Hepatocyte (in vitro differentiated cells): ENCODE results near the gene RAB27A. TPM values are rescaled to one million over a fixed set of nuclear protein-coding genes. Genes with fewer than 3 reads are reported as not detected.

Source experiments
- DNase-seq: peaks from one replicate; pipeline ENCODE4 v3.0.0-alpha.2; 2016; ENCODE audit warnings: low spot score
- H2AFZ ChIP-seq: fragments of 200-600 bp; sonication (generic); 2 replicates; pipeline ENCODE4 v1.6.0; 2016; ENCODE audit warnings: antibody characterized with exemption, mild to moderate bottlenecking
- H3K27ac ChIP-seq: fragments of 200-600 bp; sonication (generic); 2 replicates; pipeline ENCODE4 v1.5.1; 2016; ENCODE audit warnings: mild to moderate bottlenecking
- H3K27me3 ChIP-seq: fragments of 200-600 bp; sonication (generic); 2 replicates; pipeline ENCODE4 v1.6.1; 2016
- H3K36me3 ChIP-seq: fragments of 200-600 bp; sonication (generic); replicated peaks from 2 replicates; pipeline ENCODE4 v1.5.1; 2016; ENCODE audit warnings: low read depth; ENCODE audit not compliant: insufficient read depth
- H3K4me1 ChIP-seq: fragments of 200-600 bp; sonication (generic); 2 replicates; pipeline ENCODE4 v1.5.1; 2016; ENCODE audit warnings: mild to moderate bottlenecking, moderate library complexity; ENCODE audit not compliant: insufficient read depth
- H3K4me2 ChIP-seq: fragments of 200-600 bp; sonication (generic); 2 replicates; pipeline ENCODE4 v1.6.0; 2016
- H3K4me3 ChIP-seq: fragments of 200-600 bp; sonication (generic); 2 replicates; pipeline ENCODE4 v1.5.1; 2016; ENCODE audit warnings: mild to moderate bottlenecking
- H3K79me2 ChIP-seq: fragments of 200-600 bp; sonication (generic); 2 replicates; pipeline ENCODE4 v1.6.0; 2017; ENCODE audit warnings: mild to moderate bottlenecking
- H3K9me2 ChIP-seq: fragments of 200-600 bp; sonication (generic); replicated peaks from 2 replicates; pipeline ENCODE4 v1.6.0; 2017; ENCODE audit warnings: mild to moderate bottlenecking; ENCODE audit not compliant: insufficient read depth
- H3K9me3 ChIP-seq: fragments of 200-600 bp; sonication (generic); 2 replicates; pipeline ENCODE4 v1.5.1; 2016; ENCODE audit warnings: low read depth, mild to moderate bottlenecking
- H4K20me1 ChIP-seq: fragments of 200-600 bp; sonication (generic); 2 replicates; pipeline ENCODE4 v1.6.0; 2016; ENCODE audit warnings: mild to moderate bottlenecking; ENCODE audit not compliant: insufficient read depth, poor library complexity, severe bottlenecking
- CTCF ChIP-seq: fragments of 200-600 bp; sonication (generic); IDR thresholded peaks from 2 replicates; pipeline ENCODE4 v1.5.1; 2016; ENCODE audit warnings: antibody characterized with exemption, mild to moderate bottlenecking; ENCODE audit not compliant: poor library complexity
- EZH2 ChIP-seq: fragments of 200-600 bp; sonication (generic); IDR thresholded peaks from 2 replicates; pipeline ENCODE4 v1.6.1; 2016; ENCODE audit warnings: antibody characterized with exemption, mild to moderate bottlenecking, borderline replicate concordance
- EZH2phosphoT487 ChIP-seq: fragments of 200-600 bp; sonication (generic); IDR thresholded peaks from one replicate; pipeline ENCODE4 v1.6.1; 2018; ENCODE audit warnings: antibody characterized with exemption, mild to moderate bottlenecking, low read depth, moderate library complexity; ENCODE audit not compliant: unreplicated experiment, severe bottlenecking
- WGBS: methylation state at CpG from one replicate; pipeline ENCODE4 v1.1.6; 2016; ENCODE audit warnings: low lambda C conversion rate; ENCODE audit errors: missing lambda C conversion rate; 5-methylcytosine and 5-hydroxymethylcytosine counted together
- polyA plus RNA-seq: library from polyadenylated mRNA; unstranded; fragments of >200 nt; fragmentation: Nextera tagmentation; extraction: Ambion mirVana; gene quantifications from 2 replicates; pipeline ENCODE4 v1.2.1, GENCODE V29; 2016
- total RNA-seq: library from RNA; depleted of rRNA; stranded (reverse); fragments of >200 nt; gene quantifications from 2 replicates; pipeline ENCODE4 v1.2.3, GENCODE V29; 2014

RAB27A gene
- total and polyA plus RNA-seq, 2 experiments from 2014 or later, result 10.5 to 16.6 TPM

DNA sequence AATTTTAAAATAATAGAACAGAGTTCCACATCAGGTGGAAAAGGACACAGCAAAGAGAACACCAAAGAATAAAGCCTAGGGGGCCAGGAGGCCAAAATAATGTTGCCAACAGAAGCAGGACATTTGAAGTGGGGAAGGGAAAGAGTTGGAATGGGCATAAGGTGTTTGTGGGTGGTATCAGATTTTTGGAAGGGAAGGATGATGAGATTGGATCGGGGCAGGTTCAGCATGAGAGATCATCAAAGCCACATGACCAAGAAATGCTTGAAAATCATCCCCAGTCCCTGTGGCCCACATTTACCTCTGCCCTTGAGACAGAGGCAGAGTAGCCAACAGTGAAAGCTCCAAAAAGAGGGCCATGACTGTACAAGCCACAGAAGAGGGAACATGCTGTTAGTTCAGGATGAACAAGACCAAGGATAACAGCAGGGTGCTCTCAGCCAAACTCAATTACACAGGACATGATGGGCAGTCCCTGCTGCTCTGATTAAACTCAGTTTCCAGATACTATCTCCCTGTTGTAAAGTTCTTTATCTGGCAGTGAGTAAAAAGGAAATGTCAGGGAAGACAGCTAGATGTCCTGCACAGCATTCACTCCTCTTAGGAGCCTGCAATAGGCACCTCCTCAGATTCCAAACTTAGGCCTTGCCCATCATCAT is 32.5 kb downstream of the RAB27A start:
- H3K4me1 ChIP-seq, result no peaks in the 10 kb centered on the region
- no peaks in the 10 kb centered on the region for H3K79me2 ChIP-seq
- no peaks in the 10 kb centered on the region for H3K9me2 ChIP-seq
- H3K36me3 ChIP-seq, result no peaks in the 10 kb centered on the region
- no peaks in the 10 kb centered on the region for H3K27me3 ChIP-seq
- H3K4me2 ChIP-seq, result no peak overlapping the region
- TF ChIP-seq EZH2, result no peak
- no peak for TF ChIP-seq CTCF
- TF ChIP-seq EZH2phosphoT487, result no peak
- no peak overlapping the region for H2AFZ ChIP-seq
- no peak for DNase-seq
- 93% methylated on average over 1 of the region's 1 CpG for WGBS
- no peak overlapping the region for H3K27ac ChIP-seq
- H4K20me1 ChIP-seq, result no peaks in the 10 kb centered on the region
- no peak overlapping the region for H3K4me3 ChIP-seq
- H3K9me3 ChIP-seq, result no peaks in the 10 kb centered on the region

DNA sequence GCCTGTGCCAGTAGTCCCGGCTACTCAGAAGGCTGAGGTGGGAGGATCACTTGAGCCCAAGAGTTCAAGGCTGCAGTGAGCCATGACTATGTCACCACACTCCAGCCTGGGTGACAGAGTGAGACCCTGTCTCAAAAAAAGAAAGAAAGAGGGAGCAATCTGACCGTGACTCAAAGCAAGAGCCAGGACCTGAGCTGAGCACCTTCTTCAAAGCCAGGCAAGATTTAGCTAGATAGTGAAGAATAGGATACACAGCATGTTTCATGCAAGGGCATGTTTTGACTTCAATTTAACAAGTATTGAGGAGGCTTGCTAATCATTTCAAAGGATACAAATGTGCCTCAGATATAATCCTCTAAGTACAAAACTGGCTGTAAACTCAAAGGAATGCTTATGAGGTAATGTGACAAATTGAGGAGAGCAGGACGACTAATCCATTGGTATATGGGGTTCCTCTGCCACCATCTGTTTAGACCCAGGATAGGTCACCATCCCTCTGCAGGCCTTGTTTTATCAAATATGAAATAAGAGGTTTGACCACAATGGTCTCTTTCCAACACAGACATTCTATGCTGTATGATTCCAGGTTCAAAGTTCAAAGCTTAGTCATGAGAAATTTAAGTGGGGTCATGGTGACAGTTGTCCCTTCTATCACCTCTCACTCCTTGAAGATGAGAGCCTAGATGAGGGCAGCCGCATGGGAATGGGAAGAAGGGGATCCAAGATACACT is 33.2 kb downstream of the RAB27A start:
- no peaks in the 10 kb centered on the region for H3K36me3 ChIP-seq
- H4K20me1 ChIP-seq, result no peaks in the 10 kb centered on the region
- no peaks in the 10 kb centered on the region for H3K79me2 ChIP-seq
- no peak overlapping the region for H3K4me3 ChIP-seq
- no peak overlapping the region for H3K4me2 ChIP-seq
- 95% methylated on average over 4 of the region's 4 CpGs for WGBS
- H3K4me1 ChIP-seq, result no peaks in the 10 kb centered on the region
- TF ChIP-seq EZH2 (no peak), CTCF (no peak), EZH2phosphoT487 (no peak)
- H3K27me3 ChIP-seq, result no peaks in the 10 kb centered on the region
- no peaks in the 10 kb centered on the region for H3K9me2 ChIP-seq
- no peak for DNase-seq
- no peak overlapping the region for H2AFZ ChIP-seq
- H3K27ac ChIP-seq, result no peak overlapping the region
- no peaks in the 10 kb centered on the region for H3K9me3 ChIP-seq

GRCh38 chr15:55255714-55256113 is 33.9 kb downstream of the RAB27A start:
- 83% methylated on average over 5 of the region's 5 CpGs for WGBS
- H3K4me3 ChIP-seq, result no peak overlapping the region
- H3K79me2 ChIP-seq, result no peaks in the 10 kb centered on the region
- no peaks in the 10 kb centered on the region for H3K27me3 ChIP-seq
- no peak for TF ChIP-seq CTCF
- TF ChIP-seq EZH2, result no peak
- TF ChIP-seq EZH2phosphoT487, result no peak
- H3K27ac ChIP-seq, result no peak overlapping the region
- H3K9me2 ChIP-seq, result no peaks in the 10 kb centered on the region
- H3K9me3 ChIP-seq, result no peaks in the 10 kb centered on the region
- H3K4me1 ChIP-seq, result peaks cover 5% of the 10 kb centered on the region
- DNase-seq, result no peak
- no peak overlapping the region for H2AFZ ChIP-seq
- no peaks in the 10 kb centered on the region for H4K20me1 ChIP-seq
- H3K4me2 ChIP-seq, result no peak overlapping the region
- H3K36me3 ChIP-seq, result no peaks in the 10 kb centered on the region
